HCT116 (cell line): Measurements from ENCODE around the gene DDX1. TPM values are rescaled to one million over a fixed set of nuclear protein-coding genes. Genes with fewer than 3 reads are reported as not detected.

Source experiments
- ATAC-seq: fragments of 200-7000 bp; cut with Tn5 transposase; 2 replicates; pipeline ENCODE4 v1.9.1; 2020; ENCODE audit warnings: mild to moderate bottlenecking, moderate library complexity
- BruUV-seq: library from RNA; stranded (reverse); fragments of 400-500 nt; replicated peaks from 2 replicates; lab custom pipeline; 2021; lab: Mats Ljungman, UMichigan
- CTCF ChIA-PET: fragments of 300-600 bp; sonication (Branson Sonifier 250); formaldehyde crosslinking; loops from one replicate; lab custom pipeline; 2021; ENCODE audit warnings: antibody characterized with exemption; lab: Charles Lee
- POLR2A ChIA-PET: fragments of 300-600, 350-600 bp; sonication (Branson Sonifier 250); formaldehyde crosslinking; loops from one replicate; lab custom pipeline; 2021; ENCODE audit warnings: antibody characterized with exemption; lab: Charles Lee
- RAD21 ChIA-PET, 2 experiments: fragments of 300-600 bp; sonication (Branson Sonifier 250); formaldehyde crosslinking; loops; one replicate each; lab custom pipeline; 2023; ENCODE audit warnings: low total read pairs in 2 of 2; ENCODE audit not compliant: uncharacterized antibody in 2 of 2, unreplicated experiment in 2 of 2, low non-redundant PET in 1 of 2; lab: Charles Lee
- DNase-seq: peaks from one replicate; pipeline ENCODE4 v3.0.0-alpha.2; 2010; ENCODE audit warnings: low read depth, low spot score
- H2AFZ ChIP-seq: fragments of 200-600 bp; shearing (Covaris generic), sonication (generic); 2 replicates; pipeline ENCODE4 v1.6.1; 2017; ENCODE audit warnings: low read depth, mixed run types, mixed read lengths, antibody characterized with exemption, low read length; ENCODE audit not compliant: poor library complexity, severe bottlenecking
- H3K27ac ChIP-seq: 2 replicates; pipeline ENCODE4 v1.5.1; 2012; ENCODE audit warnings: low read depth, low read length
- H3K27me3 ChIP-seq: fragments of 200-600 bp; sonication (generic); 2 replicates; pipeline ENCODE4 v1.6.1; 2016; ENCODE audit warnings: mixed run types, low read length, mixed read lengths; ENCODE audit not compliant: insufficient read depth
- H3K36me3 ChIP-seq, 2 experiments: fragments of 200-500 bp in 1 of 2; fragments of 200-600 bp in 1 of 2; sonication (Bioruptor generic) in 1 of 2; sonication (generic) in 1 of 2; 2 replicates each; pipeline versions ENCODE4 v1.5.1 to v1.6.1; 2014 to 2016; ENCODE audit warnings: low read length in 2 of 2, inconsistent platforms in 1 of 2, mixed read lengths in 1 of 2, mixed run types in 1 of 2; ENCODE audit not compliant: insufficient read depth in 2 of 2, control insufficient read depth in 1 of 2
- H3K4me1 ChIP-seq, 2 experiments: fragments of 200-600 bp in 1 of 2; sonication (generic) in 1 of 2; 2 replicates each; pipeline versions ENCODE4 v1.5.1 to v1.6.1; 2012 to 2017; ENCODE audit warnings: low read length in 2 of 2, inconsistent platforms in 1 of 2, mild to moderate bottlenecking in 1 of 2, mixed read lengths in 1 of 2, mixed run types in 1 of 2, moderate library complexity in 1 of 2; ENCODE audit not compliant: insufficient read depth in 2 of 2, control insufficient read depth in 1 of 2
- H3K4me2 ChIP-seq: fragments of 200-600 bp; sonication (generic); 2 replicates; pipeline ENCODE4 v1.6.1; 2017; ENCODE audit warnings: mixed run types, low read length, mixed read lengths
- H3K4me3 ChIP-seq, 2 experiments: fragments of 200-600 bp in 1 of 2; sonication (generic) in 1 of 2; replicated peaks in 1 of 2; 2 replicates each; pipeline ENCODE4 v1.5.1; 2011 to 2016; ENCODE audit warnings: low read length in 2 of 2, control low read depth in 1 of 2, low read depth in 1 of 2, mild to moderate bottlenecking in 1 of 2, mixed read lengths in 1 of 2, mixed run types in 1 of 2
- H3K79me2 ChIP-seq: fragments of 200-600 bp; sonication (generic); 2 replicates; pipeline ENCODE4 v1.6.1; 2017; ENCODE audit warnings: mild to moderate bottlenecking, mixed run types, low read length, moderate library complexity, mixed read lengths; ENCODE audit not compliant: insufficient read depth
- H3K9ac ChIP-seq: fragments of 200-600 bp; sonication (generic); 2 replicates; pipeline ENCODE4 v1.6.1; 2016; ENCODE audit warnings: low read length, mixed read lengths
- H3K9me2 ChIP-seq: fragments of 200-600 bp; sonication (generic), shearing (Covaris generic); 2 replicates; pipeline ENCODE4 v1.6.1; 2017; ENCODE audit warnings: mixed run types, mild to moderate bottlenecking, moderate library complexity; ENCODE audit not compliant: insufficient read depth
- H3K9me3 ChIP-seq, 2 experiments: fragments of 200-500 bp in 1 of 2; fragments of 200-600 bp in 1 of 2; sonication (Bioruptor generic) in 1 of 2; sonication (generic) in 1 of 2; 2 replicates each; pipeline ENCODE4 v1.6.1; 2014 to 2017; ENCODE audit warnings: low read length in 2 of 2, mixed read lengths in 2 of 2, inconsistent platforms in 1 of 2, low read depth in 1 of 2, mild to moderate bottlenecking in 1 of 2, mixed run types in 1 of 2, moderate library complexity in 1 of 2; ENCODE audit not compliant: control insufficient read depth in 1 of 2, insufficient read depth in 1 of 2
- H4K20me1 ChIP-seq: fragments of 200-600 bp; sonication (generic), shearing (Covaris generic); 2 replicates; pipeline ENCODE4 v1.6.1; 2017; ENCODE audit warnings: mixed run types, mild to moderate bottlenecking, moderate library complexity; ENCODE audit not compliant: insufficient read depth
- RAD21 ChIP-seq: IDR thresholded peaks from 2 replicates; pipeline ENCODE4 v1.6.1; 2012; ENCODE audit warnings: low read depth, mild to moderate bottlenecking
- TCF7L2 ChIP-seq: IDR thresholded peaks from 2 replicates; pipeline ENCODE4 v1.7.0; 2011; ENCODE audit warnings: borderline replicate concordance, inconsistent platforms; ENCODE audit not compliant: insufficient read depth, insufficient read length; ENCODE audit errors: extremely low read depth
- ZFX ChIP-seq: fragments of 450-650 bp; IDR thresholded peaks from 2 replicates; pipeline ENCODE4 v1.6.1; 2017
- intact Hi-C: fragments of 100-400 bp; cut with micrococcal nuclease; formaldehyde crosslinking; loops from 2 replicates; pipeline ENCODE4 v1.10.0; 2022
- total RNA-seq: library from RNA; stranded (reverse); gene quantifications from one replicate; pipeline ENCODE4 v1.2.1, GENCODE V29; 2021; ENCODE audit not compliant: unreplicated experiment
- TF ChIP-seq, protein P1 (sequence below), 3 experiments: fragments of 200-600 bp in 1 of 3; sonication (generic) in 1 of 3; IDR thresholded peaks in 2 of 3; conservative IDR thresholded peaks in 1 of 3; 2 replicates each; pipeline ENCODE4 v1.5.1; 2012 to 2017; ENCODE audit warnings: low read depth in 2 of 3, low read length in 2 of 3, antibody characterized with exemption in 1 of 3, borderline replicate concordance in 1 of 3, control low read depth in 1 of 3, mild to moderate bottlenecking in 1 of 3, mixed read lengths in 1 of 3, mixed run types in 1 of 3, moderate library complexity in 1 of 3; ENCODE audit not compliant: insufficient read depth in 1 of 3

The DDX1 gene
- total RNA-seq, 1 experiment from 2014 or later = 117 TPM

DNA sequence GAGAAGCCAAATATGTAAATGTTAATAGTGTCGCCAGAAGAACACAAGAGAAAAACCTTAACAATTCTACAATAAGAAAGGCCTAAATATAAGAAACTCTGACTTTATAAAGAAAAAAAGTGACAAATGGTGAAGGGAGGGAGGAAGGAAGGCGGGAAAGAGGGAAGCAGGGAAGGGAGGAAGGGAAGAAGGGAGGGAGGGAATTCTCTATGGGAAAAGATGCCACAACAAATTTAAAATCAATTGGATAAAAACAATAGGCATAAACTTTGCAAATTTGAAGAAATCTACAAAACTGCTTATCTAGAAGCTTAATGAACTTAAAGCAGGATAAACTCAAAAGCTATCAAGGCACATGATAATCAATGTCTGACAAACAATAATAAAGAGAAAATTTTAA is 47.4 kb upstream of the DDX1 start:
- no peaks in the 10 kb centered on the region for H3K27me3 ChIP-seq
- H3K4me3 ChIP-seq = no peak overlapping the region
- no peak overlapping the region for H2AFZ ChIP-seq
- no peaks in the 10 kb centered on the region for H3K9me2 ChIP-seq
- ChIA-PET RAD21 (no interaction called here), CTCF (no interaction called here), POLR2A (no interaction called here)
- H3K36me3 ChIP-seq = no peaks in the 10 kb centered on the region
- no peaks in the 10 kb centered on the region for H3K4me1 ChIP-seq
- H3K4me2 ChIP-seq = no peak overlapping the region
- H3K9me3 ChIP-seq = no peaks in the 10 kb centered on the region
- no TSS peak for BruUV-seq
- H4K20me1 ChIP-seq = peaks cover 4% of the 10 kb centered on the region; the same call in 1 of the 2 replicates
- H3K27ac ChIP-seq = no peak overlapping the region
- H3K9ac ChIP-seq = no peak overlapping the region
- ATAC-seq = no peak
- no peaks in the 10 kb centered on the region for H3K79me2 ChIP-seq
- no peak for DNase-seq
- intact Hi-C loops = no loop called here
- TF ChIP-seq TCF7L2 = no peak

DNA sequence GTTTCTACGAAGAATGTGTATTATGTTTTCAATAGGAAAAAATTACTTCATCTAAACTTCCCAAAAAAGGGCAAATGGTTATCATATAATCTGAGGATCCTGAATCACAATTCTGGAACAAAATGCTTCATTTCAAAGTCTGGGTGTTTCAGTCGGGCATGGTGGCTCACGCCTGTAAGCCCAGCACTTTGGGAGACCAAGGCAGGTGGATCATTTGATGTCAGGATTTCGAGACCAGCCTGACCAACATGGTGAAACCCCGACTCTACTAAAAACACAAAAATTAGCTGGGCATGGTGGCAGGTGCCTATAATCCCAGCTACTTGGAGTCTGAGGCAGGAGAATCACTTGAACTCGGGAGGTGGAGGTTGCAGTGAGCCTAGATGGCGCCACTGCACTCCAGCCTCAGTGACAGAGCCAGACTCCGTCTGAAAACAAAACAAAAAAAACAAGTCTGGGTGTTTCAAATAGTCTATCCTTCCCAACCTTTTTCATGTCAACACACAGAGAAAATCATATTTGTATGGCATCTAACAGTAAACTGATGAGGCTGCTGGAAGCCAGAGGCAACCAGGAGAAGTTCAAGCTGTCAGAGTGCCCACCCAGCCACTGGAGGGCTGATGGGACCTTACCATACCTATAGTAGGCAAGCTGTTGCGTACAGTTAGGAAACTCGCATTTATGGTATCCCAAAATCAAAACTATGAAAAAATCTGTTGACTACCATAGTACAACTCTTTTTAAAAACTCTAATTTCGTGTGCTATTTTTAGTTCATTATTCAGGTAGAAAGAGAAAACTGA is 45.2 kb upstream of the DDX1 start:
- TF ChIP-seq RAD21 (peak; percentile 16; the same call in 1 of the 2 replicates), ZFX (no peak)
- TF ChIP-seq, protein P1, sequence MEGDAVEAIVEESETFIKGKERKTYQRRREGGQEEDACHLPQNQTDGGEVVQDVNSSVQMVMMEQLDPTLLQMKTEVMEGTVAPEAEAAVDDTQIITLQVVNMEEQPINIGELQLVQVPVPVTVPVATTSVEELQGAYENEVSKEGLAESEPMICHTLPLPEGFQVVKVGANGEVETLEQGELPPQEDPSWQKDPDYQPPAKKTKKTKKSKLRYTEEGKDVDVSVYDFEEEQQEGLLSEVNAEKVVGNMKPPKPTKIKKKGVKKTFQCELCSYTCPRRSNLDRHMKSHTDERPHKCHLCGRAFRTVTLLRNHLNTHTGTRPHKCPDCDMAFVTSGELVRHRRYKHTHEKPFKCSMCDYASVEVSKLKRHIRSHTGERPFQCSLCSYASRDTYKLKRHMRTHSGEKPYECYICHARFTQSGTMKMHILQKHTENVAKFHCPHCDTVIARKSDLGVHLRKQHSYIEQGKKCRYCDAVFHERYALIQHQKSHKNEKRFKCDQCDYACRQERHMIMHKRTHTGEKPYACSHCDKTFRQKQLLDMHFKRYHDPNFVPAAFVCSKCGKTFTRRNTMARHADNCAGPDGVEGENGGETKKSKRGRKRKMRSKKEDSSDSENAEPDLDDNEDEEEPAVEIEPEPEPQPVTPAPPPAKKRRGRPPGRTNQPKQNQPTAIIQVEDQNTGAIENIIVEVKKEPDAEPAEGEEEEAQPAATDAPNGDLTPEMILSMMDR (IDR thresholded peaks at IDR 0.05 in 2 of 3, conservative IDR thresholded peaks at IDR 0.05 in 1 of 3; ENCODE audit: borderline replicate concordance in 1 of 3, insufficient read depth in 1 of 3, low read depth in 2 of 3, low read length in 2 of 3) = peak; percentile 3 to 59 (median 49); a peak in 4 of 6 replicates
- TF ChIP-seq, all 23 proteins: peak for 2
- Histone ChIP-seq H4K20me1 (peaks cover 4% of the 10 kb centered on the region; the same call in 1 of the 2 replicates), H3K36me3 (no peaks in the 10 kb centered on the region), H3K9me3 (no peaks in the 10 kb centered on the region), H3K79me2 (no peaks in the 10 kb centered on the region), H3K9me2 (no peaks in the 10 kb centered on the region), H3K27me3 (no peaks in the 10 kb centered on the region), H3K4me3 (no peak overlapping the region), H3K27ac (no peak overlapping the region), H3K9ac (no peak overlapping the region), H3K4me1 (no peaks in the 10 kb centered on the region), H2AFZ (no peak overlapping the region), H3K4me2 (no peak overlapping the region)
- ChIA-PET CTCF (interaction anchor here (0.9 to 2.2 kb wide), 8 partner anchors 8 to 31 kb away, joined by 3 to 18 read pairs (median 4); partner anchors contain the start of gene NBAS), RAD21 (no interaction called here), POLR2A (interaction anchor here (1.8 kb wide), 1 partner anchor 15 kb away, joined by 4 read pairs; the partner anchor contains the start of gene NBAS)
- intact Hi-C loops = no loop called here
- ATAC-seq (peak; percentile 78), DNase-seq (no peak)
- no TSS peak for BruUV-seq
